H1 (cell line): ENCODE measurements around the gene SLC25A28. TPM values are rescaled to one million over a fixed set of nuclear protein-coding genes. Genes with fewer than 3 reads are reported as not detected.

Experiments
- CTCF ChIA-PET: fragments of 300-600 bp; sonication (Branson Sonifier 250); formaldehyde crosslinking; loops from one replicate; lab custom pipeline; 2021; ENCODE audit not compliant: partially characterized antibody; lab: Charles Lee
- POLR2A ChIA-PET: fragments of 300-600 bp; sonication (Branson Sonifier 250); formaldehyde crosslinking; loops from one replicate; lab custom pipeline; 2021; ENCODE audit warnings: inconsistent platforms; ENCODE audit not compliant: partially characterized antibody; lab: Charles Lee
- DNase-seq, 2 experiments: peaks; one replicate each; pipeline versions ENCODE4 v3.0.0 to v3.0.0-alpha.2; 2010 to 2022; ENCODE audit warnings: low spot score in 2 of 2, low read depth in 1 of 2, mixed read lengths in 1 of 2
- FAIRE-seq: peaks from 2 replicates; lab custom pipeline; 2011; peaks lifted over from hg19 to GRCh38; lab: Jason Lieb, UNC
- H2AFZ ChIP-seq: 2 replicates; pipeline ENCODE4 v1.8.1; 2012; ENCODE audit warnings: low read length, inconsistent platforms
- H2AK5ac ChIP-seq: 2 replicates; pipeline ENCODE4 v1.6.1; 2013; ENCODE audit warnings: low read depth, low read length
- H2BK120ac ChIP-seq: replicated peaks from 2 replicates; pipeline ENCODE3; 2013; ENCODE audit warnings: low read depth, low read length, inconsistent platforms
- H2BK12ac ChIP-seq: 2 replicates; pipeline ENCODE4 v1.6.1; 2013; ENCODE audit warnings: low read depth, low read length
- H2BK15ac ChIP-seq: 2 replicates; pipeline ENCODE4 v1.6.1; 2013; ENCODE audit warnings: low read length
- H2BK20ac ChIP-seq: 2 replicates; pipeline ENCODE4 v1.6.1; 2013; ENCODE audit warnings: low read length
- H2BK5ac ChIP-seq: 2 replicates; pipeline ENCODE4 v1.6.1; 2013; ENCODE audit warnings: low read depth, low read length
- H3K14ac ChIP-seq: 2 replicates; pipeline ENCODE4 v1.6.1; 2013; ENCODE audit warnings: inconsistent platforms; ENCODE audit not compliant: insufficient read length
- H3K18ac ChIP-seq: 2 replicates; pipeline ENCODE4 v1.6.1; 2013; ENCODE audit warnings: low read length; ENCODE audit errors: extremely low read depth
- H3K23ac ChIP-seq: 2 replicates; pipeline ENCODE4 v1.6.1; 2013; ENCODE audit warnings: inconsistent platforms; ENCODE audit not compliant: insufficient read length
- H3K23me2 ChIP-seq: 2 replicates; pipeline ENCODE4 v1.6.1; 2013; ENCODE audit warnings: low read depth, low read length
- H3K27ac ChIP-seq: 2 replicates; pipeline ENCODE4 v1.6.1; 2011; ENCODE audit warnings: low read depth, low read length, inconsistent platforms
- H3K27me3 ChIP-seq, 4 experiments: replicated peaks in 1 of 4; 1 replicate in 1 of 4; 2 replicates in 3 of 4; pipeline versions ENCODE4 v1.6.1 to v1.8.1; 2011 to 2013; ENCODE audit warnings: low read length in 3 of 4, mild to moderate bottlenecking in 3 of 4, inconsistent platforms in 2 of 4, mixed read lengths in 2 of 4, moderate library complexity in 1 of 4; ENCODE audit not compliant: control insufficient read depth in 3 of 4, insufficient read depth in 3 of 4; ENCODE audit errors: extremely low read depth in 1 of 4
- H3K36me3 ChIP-seq, 4 experiments: 2 replicates each; pipeline versions ENCODE4 v1.6.1 to v1.8.1; 2011 to 2013; ENCODE audit warnings: mild to moderate bottlenecking in 4 of 4, low read length in 3 of 4, moderate library complexity in 2 of 4, control low read depth in 1 of 4, inconsistent platforms in 1 of 4; ENCODE audit not compliant: insufficient read depth in 4 of 4, control insufficient read depth in 2 of 4
- H3K4ac ChIP-seq: replicated peaks from 2 replicates; pipeline ENCODE3; 2013; ENCODE audit warnings: low read length, low read depth, mixed read lengths, inconsistent platforms; ENCODE audit not compliant: insufficient read length
- H3K4me1 ChIP-seq, 4 experiments: replicated peaks in 1 of 4; 1 replicate in 1 of 4; 2 replicates in 3 of 4; pipeline versions ENCODE4 v1.6.1 to v1.8.1; 2011 to 2013; ENCODE audit warnings: low read length in 3 of 4, inconsistent platforms in 2 of 4, mixed read lengths in 1 of 4; ENCODE audit not compliant: insufficient read depth in 4 of 4, control insufficient read depth in 3 of 4
- H3K4me2 ChIP-seq, 2 experiments: 2 replicates each; pipeline versions ENCODE4 v1.6.1 to v1.8.1; 2011 to 2013; ENCODE audit warnings: low read depth in 2 of 2, low read length in 2 of 2, control low read depth in 1 of 2, inconsistent platforms in 1 of 2, mild to moderate bottlenecking in 1 of 2; ENCODE audit not compliant: insufficient read depth in 1 of 2
- H3K4me3 ChIP-seq, 4 experiments: fragments of 200-600, 300-600 bp in 1 of 4; sonication (generic), shearing (Covaris generic), sonication (Bioruptor Twin) in 1 of 4; 2 replicates each; pipeline versions ENCODE4 v1.5.1 to v1.8.1; 2011 to 2016; ENCODE audit warnings: low read length in 4 of 4, low read depth in 3 of 4, control low read depth in 2 of 4, inconsistent platforms in 2 of 4, mild to moderate bottlenecking in 2 of 4, mixed read lengths in 1 of 4, moderate library complexity in 1 of 4; ENCODE audit not compliant: insufficient read depth in 2 of 4; ENCODE audit errors: extremely low read depth in 1 of 4
- H3K56ac ChIP-seq: replicated peaks from 2 replicates; pipeline ENCODE3; 2013; ENCODE audit warnings: low read depth, mild to moderate bottlenecking, mixed read lengths, low read length, inconsistent platforms; ENCODE audit not compliant: insufficient read length
- H3K79me1 ChIP-seq: 2 replicates; pipeline ENCODE4 v1.6.1; 2013; ENCODE audit warnings: low read depth, low read length, control low read depth
- H3K79me2 ChIP-seq, 2 experiments: 2 replicates each; pipeline versions ENCODE4 v1.6.1 to v1.8.1; 2012 to 2013; ENCODE audit warnings: low read length in 2 of 2, mild to moderate bottlenecking in 2 of 2, inconsistent platforms in 1 of 2; ENCODE audit not compliant: insufficient read depth in 2 of 2, control insufficient read depth in 1 of 2
- H3K9ac ChIP-seq, 4 experiments: replicated peaks in 1 of 4; 1 replicate in 1 of 4; 2 replicates in 3 of 4; pipeline versions ENCODE4 v1.6.1 to v1.8.1; 2011 to 2013; ENCODE audit warnings: low read depth in 3 of 4, low read length in 3 of 4, control low read depth in 2 of 4, mild to moderate bottlenecking in 2 of 4, moderate library complexity in 2 of 4, inconsistent platforms in 1 of 4; ENCODE audit errors: extremely low read depth in 1 of 4
- H3K9me3 ChIP-seq, 2 experiments: 2 replicates each; pipeline versions ENCODE4 v1.6.1 to v1.8.1; 2012 to 2013; ENCODE audit warnings: mild to moderate bottlenecking in 2 of 2, moderate library complexity in 2 of 2, control low read depth in 1 of 2, inconsistent platforms in 1 of 2, low read depth in 1 of 2, low read length in 1 of 2, mixed read lengths in 1 of 2; ENCODE audit not compliant: insufficient read depth in 2 of 2
- H4K20me1 ChIP-seq, 2 experiments: replicated peaks in 1 of 2; 2 replicates each; pipeline versions ENCODE3 to v1.8.1; 2011 to 2013; ENCODE audit warnings: inconsistent platforms in 2 of 2, low read length in 2 of 2, mild to moderate bottlenecking in 1 of 2; ENCODE audit not compliant: insufficient read depth in 2 of 2, control insufficient read depth in 1 of 2
- H4K5ac ChIP-seq: 2 replicates; pipeline ENCODE4 v1.6.1; 2013; ENCODE audit warnings: low read length, low read depth, mixed read lengths, inconsistent platforms; ENCODE audit not compliant: insufficient read length
- H4K8ac ChIP-seq: 2 replicates; pipeline ENCODE4 v1.8.0; 2013; ENCODE audit warnings: mild to moderate bottlenecking, moderate library complexity, low read length, inconsistent platforms; ENCODE audit not compliant: insufficient read depth; ENCODE audit errors: extremely low read depth
- H4K91ac ChIP-seq: replicated peaks from 2 replicates; pipeline ENCODE3; 2013; ENCODE audit warnings: low read length, mixed read lengths, inconsistent platforms; ENCODE audit not compliant: insufficient read length
- KDM4A ChIP-seq: IDR thresholded peaks from one replicate; pipeline ENCODE4 v1.7.1; 2012; ENCODE audit warnings: low read depth, mild to moderate bottlenecking, moderate library complexity, low read length, inconsistent platforms; ENCODE audit not compliant: severe bottlenecking
- TCF12 ChIP-seq: IDR thresholded peaks from 2 replicates; pipeline ENCODE4 v1.6.1; 2011; ENCODE audit warnings: low read depth, mild to moderate bottlenecking, low read length
- WGBS, 2 experiments: shearing (Covaris generic) in 1 of 2; methylation state at CpG; one replicate each; pipeline versions ENCODE4 v1.1.6 to v1.1.7; 2013 to 2015; ENCODE audit warnings: low lambda C conversion rate in 2 of 2, mixed read lengths in 2 of 2, inconsistent platforms in 1 of 2, low coverage in 1 of 2, missing lambda C conversion rate in 1 of 2; ENCODE audit not compliant: insufficient replicate concordance in 2 of 2, insufficient coverage in 1 of 2, insufficient read length in 1 of 2; ENCODE audit errors: extremely low coverage in 1 of 2, missing lambda C conversion rate in 1 of 2; 5-methylcytosine and 5-hydroxymethylcytosine counted together
- polyA plus RNA-seq, 7 experiments: library from polyadenylated mRNA; depleted of rRNA in 3 of 7; stranded (reverse) in 5 of 7; unstranded in 2 of 7; fragments of >200 nt in 5 of 7; fragments of 200-250 nt in 2 of 7; gene quantifications; 1 replicate in 5 of 7; 2 replicates in 1 of 7; 4 replicates in 1 of 7; pipeline versions ENCODE4 v1.2.1 to v1.2.3, GENCODE V29; 2011 to 2013; ENCODE audit warnings: missing spikeins in 2 of 7, mixed read lengths in 2 of 7
- total RNA-seq: library from RNA; stranded (reverse); fragmentation: NEBNext Ultra II Directional; extraction: Animal tissue kit (Norgen Biotek cat#: 25700); gene quantifications from 2 replicates; pipeline ENCODE4 v1.2.1, GENCODE V29; 2021

Gene SLC25A28
- total and polyA plus RNA-seq, 2 of the 8 experiments (the other 6 are each of a cell fraction or from before 2014, with no cell fraction given): 17.2 to 18.5 TPM

GRCh38 chr10:99659868-99660366, 39.7 kb upstream of the SLC25A28 start:
- 37% methylated on average over 10 of the region's 10 CpGs; no CpG with 5 or more reads in 1 of the 2 experiments for WGBS, 2 experiments
- H3K79me1 ChIP-seq: no peaks in the 10 kb centered on the region

More at GRCh38 chr10:99659868-99660366, 39.7 kb upstream of the SLC25A28 start:
- Histone ChIP-seq H3K27ac (no peak overlapping the region; the same call in 1 of the 2 replicates), H3K4me2 (peak overlapping the region; percentile 79 to 87), H2BK5ac (peak overlapping the region; percentile 24; the same call in 1 of the 2 replicates), H2AK5ac (no peak overlapping the region)
- TF ChIP-seq KDM4A (peak; percentile 13), TCF12 (no peak)
- TF ChIP-seq, all 59 proteins: peak for 1
- Histone ChIP-seq H4K8ac (0 out of 2 replicates have a peak overlapping the region, but pooled peaks have one; percentile 95), H3K23me2 (peaks cover 6% of the 10 kb centered on the region; the same call in 1 of the 2 replicates), H3K4me1 (no peaks in the 10 kb centered on the region; a peak in 1 of 7 replicates), H3K9ac (peak overlapping the region; percentile 57 to 82 (median 78); a peak in 6 of 7 replicates), H3K79me2 (no peaks in the 10 kb centered on the region), H2AFZ (peak overlapping the region; percentile 91), H3K9me3 (no peaks in the 10 kb centered on the region), H4K91ac (no peak overlapping the region), H3K4me3 (peak overlapping the region; percentile 64 to 92 (median 88)), H2BK12ac (no peak overlapping the region; the same call in 1 of the 2 replicates), H3K23ac (no peak overlapping the region), H3K4ac (no peak overlapping the region), H2BK120ac (no peak overlapping the region), H4K20me1 (peaks cover 0 to 2% of the 10 kb centered on the region in 2 experiments), H4K5ac (no peak overlapping the region), H2BK15ac (no peak overlapping the region), H2BK20ac (no peak overlapping the region), H3K14ac (no peak overlapping the region), H3K27me3 (peaks cover 0 to 11% (median 2%) of the 10 kb centered on the region in 4 experiments; a peak in 5 of 7 replicates), H3K56ac (no peak overlapping the region), H3K36me3 (no peaks in the 10 kb centered on the region; a peak in 1 of 8 replicates), H3K18ac (no peak overlapping the region)
- CTCF ChIA-PET: interaction anchor here (1.1 to 3.1 kb wide), 4 partner anchors 34 to 101 kb away, joined by 3 to 11 read pairs (median 4); no protein-coding TSS in a partner anchor
- POLR2A ChIA-PET: interaction anchor here (0.6 to 3.0 kb wide), 6 partner anchors 21 to 256 kb away, joined by 3 to 23 read pairs (median 3); partner anchors contain the start of genes COX15, CUTC and SLC25A28
- FAIRE-seq (no peak), DNase-seq (no peak)
